ENCODE results near the gene SPATA6L. TPM values are rescaled to one million over a fixed set of nuclear protein-coding genes. Genes with fewer than 3 reads are reported as not detected.

SPATA6L gene
- total and polyA plus RNA-seq, 9 of the 15 experiments (the other 6 are each of a cell fraction or from before 2014, with no cell fraction given), result 0.03 to 1.00 (median 0.08) TPM; not detected in 4

DNA sequence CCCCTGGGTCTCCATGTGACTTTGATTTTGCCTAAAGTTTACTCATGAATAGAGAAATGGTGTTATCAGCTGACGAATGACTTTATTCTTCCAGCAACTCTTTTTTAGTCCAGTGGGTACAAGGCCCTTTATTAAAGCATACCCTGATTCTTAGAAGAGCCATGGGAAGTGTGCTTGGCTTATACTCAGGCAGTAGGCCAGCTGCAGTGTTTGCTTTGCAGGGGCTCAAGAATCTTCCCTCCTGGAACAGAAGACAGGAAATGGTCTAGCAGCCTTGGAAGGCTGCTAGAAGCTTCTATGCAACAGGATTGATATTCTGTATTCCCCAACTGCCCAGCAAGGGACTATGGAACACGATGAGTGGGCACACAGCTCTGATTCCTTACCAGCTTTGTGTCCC lies 77.6 kb downstream of the SPATA6L start:
- Histone ChIP-seq H3K9ac (ENCODE audit: insufficient read depth in 1 of 2, low read depth in 2 of 2, low read length in 2 of 2) (no peak overlapping the region), H3K4me1 (replicated peaks in 1 of 2; ENCODE audit: control insufficient read depth in 2 of 2, insufficient read depth in 2 of 2, low read length in 2 of 2) (no peaks in the 10 kb centered on the region), H3K9me3 (replicated peaks; ENCODE audit: control insufficient read depth, insufficient read depth, low read depth, low read length) (no peaks in the 10 kb centered on the region), H3K79me2 (ENCODE audit: control insufficient read depth, insufficient read depth, low read length) (no peaks in the 10 kb centered on the region), H3K27me3 (ENCODE audit: control insufficient read depth in 2 of 2, insufficient read depth in 2 of 2, low read length in 2 of 2) (peaks cover 0 to 6% of the 10 kb centered on the region in 2 experiments; a peak in 1 of 5 replicates), H3K9me1 (ENCODE audit: control insufficient read depth, insufficient read depth, low read length) (no peaks in the 10 kb centered on the region), H3K27ac (ENCODE audit: extremely low read depth, low read depth, low read length) (no peak overlapping the region), H3K4me3 (no peak overlapping the region), H3K36me3 (ENCODE audit: control insufficient read depth, insufficient read depth, low read length) (no peaks in the 10 kb centered on the region), H4K20me1 (replicated peaks; ENCODE audit: control insufficient read depth, insufficient read depth, low read length) (no peaks in the 10 kb centered on the region), H2AFZ (ENCODE audit: low read depth, low read length) (no peak overlapping the region), H3K4me2 (ENCODE audit: insufficient read depth, low read length) (no peak overlapping the region)
- in situ Hi-C loops (cut with MboI) (no loop called here), intact Hi-C loops (cut with micrococcal nuclease) (no loop called here)
- ATAC-seq (no peak), DNase-seq (ENCODE audit: extremely low read depth in 1 of 4, low spot score in 3 of 4) (no peak), FAIRE-seq (no peak)
- CTCF ChIA-PET (ENCODE audit: low intra/inter-chr PET ratio), result no interaction called here
- POLR2A ChIA-PET, result no interaction called here
- no peak for TF ChIP-seq EZH2 (IDR thresholded peaks at IDR 0.05; ENCODE audit: borderline replicate concordance, low read depth, low read length)
- no peak for TF ChIP-seq BCL6 (CRISPR knock-in tag; IDR thresholded peaks at IDR 0.05)
- no peak for TF ChIP-seq HDAC1 (IDR thresholded peaks at IDR 0.05)
- TF ChIP-seq ZNF134 (CRISPR knock-in tag; conservative IDR thresholded peaks at IDR 0.05), result no peak
- no peak for TF ChIP-seq C11orf30 (IDR thresholded peaks at IDR 0.05; ENCODE audit: low read depth)
- no peak for TF ChIP-seq MAFK (IDR thresholded peaks at IDR 0.05; ENCODE audit: low read length)
- TF ChIP-seq ZNF398 (CRISPR knock-in tag; IDR thresholded peaks at IDR 0.05), result no peak
- TF ChIP-seq ARID3B (CRISPR knock-in tag; IDR thresholded peaks at IDR 0.05; ENCODE audit: borderline replicate concordance), result no peak
- TF ChIP-seq RAD51 (IDR thresholded peaks at IDR 0.05; ENCODE audit: borderline replicate concordance, low read depth), result no peak
- TF ChIP-seq NFATC3 (IDR thresholded peaks at IDR 0.05), result no peak
- TF ChIP-seq U2AF2 (optimal IDR thresholded peaks at IDR 0.05; ENCODE audit: low read depth, low read length), result no peak
- no peak for TF ChIP-seq TRIM28 (IDR thresholded peaks at IDR 0.05)
- no peak for TF ChIP-seq ZFP30 (CRISPR knock-in tag; IDR thresholded peaks at IDR 0.05; ENCODE audit: borderline replicate concordance)
- TF ChIP-seq RBM17 (IDR thresholded peaks at IDR 0.05; ENCODE audit: borderline replicate concordance, low read depth, low read length), result no peak
- BruUV-seq (replicated peaks), result no TSS peak
- 0% methylated on average over 2 of the region's 2 CpGs for WGBS (ENCODE audit: insufficient coverage, low coverage, missing lambda C conversion rate)

All from K562 (cell line).